HEK293T (cell line): ENCODE measurements around the gene PFN2.
"Not testable (repeated sequence)": the region's sequence is repeated elsewhere in the genome, so short reads cannot be mapped to it uniquely, and the experiment has no call there.

Source experiments
- CTCF ChIA-PET: fragments of 350-600 bp; formaldehyde crosslinking; extraction: SDS; loops from one replicate; lab custom pipeline; 2021; ENCODE audit warnings: antibody characterized with exemption, inconsistent platforms; lab: Yijun Ruan, JAX
- POLR2A ChIA-PET: fragments of 350-600 bp; formaldehyde crosslinking; extraction: SDS; loops from one replicate; lab custom pipeline; 2020; ENCODE audit warnings: antibody characterized with exemption, inconsistent platforms; lab: Yijun Ruan, JAX
- DNase-seq: peaks from one replicate; pipeline ENCODE4 v3.0.0; 2012; ENCODE audit warnings: mixed read lengths; ENCODE audit errors: extremely low spot score
- ARNT ChIP-seq: fragments of 450-650 bp; IDR thresholded peaks from 2 replicates; pipeline ENCODE4 v1.6.1; 2017; ENCODE audit warnings: mild to moderate bottlenecking
- BHLHE40 ChIP-seq: fragments of 450-650 bp; IDR thresholded peaks from 2 replicates; pipeline ENCODE4 v1.6.1; 2016; ENCODE audit warnings: mild to moderate bottlenecking, moderate library complexity, borderline replicate concordance
- CTBP1 ChIP-seq: fragments of 450-650 bp; IDR thresholded peaks from 2 replicates; pipeline ENCODE4 v1.6.1; 2016; ENCODE audit warnings: borderline replicate concordance
- ELF4 ChIP-seq: fragments of 450-650 bp; IDR thresholded peaks from 2 replicates; pipeline ENCODE4 v1.6.1; 2017; ENCODE audit warnings: antibody characterized with exemption
- FOXA1 ChIP-seq: fragments of 450-650 bp; IDR thresholded peaks from 2 replicates; pipeline ENCODE4 v1.6.1; 2016; ENCODE audit warnings: mild to moderate bottlenecking
- FOXK2 ChIP-seq: fragments of 450-650 bp; IDR thresholded peaks from 2 replicates; pipeline ENCODE4 v1.6.1; 2016; ENCODE audit warnings: mild to moderate bottlenecking
- FOXM1 ChIP-seq: fragments of 450-650 bp; IDR thresholded peaks from 2 replicates; pipeline ENCODE4 v1.6.1; 2017; ENCODE audit warnings: mild to moderate bottlenecking, borderline replicate concordance
- HDGF ChIP-seq: fragments of 450-650 bp; IDR thresholded peaks from 2 replicates; pipeline ENCODE4 v1.6.1; 2017; ENCODE audit warnings: antibody characterized with exemption, borderline replicate concordance
- L3MBTL2 ChIP-seq: fragments of 450-650 bp; conservative IDR thresholded peaks from 2 replicates; pipeline ENCODE4 v1.6.1; 2016; ENCODE audit warnings: mild to moderate bottlenecking
- LEF1 ChIP-seq: fragments of 450-650 bp; IDR thresholded peaks from 2 replicates; pipeline ENCODE4 v1.6.1; 2017; ENCODE audit warnings: mild to moderate bottlenecking, borderline replicate concordance
- NFRKB ChIP-seq: fragments of 450-650 bp; IDR thresholded peaks from 2 replicates; pipeline ENCODE4 v1.6.1; 2016; ENCODE audit warnings: mild to moderate bottlenecking, moderate library complexity
- SP1 ChIP-seq: fragments of 450-650 bp; IDR thresholded peaks from 2 replicates; pipeline ENCODE4 v1.6.1; 2017
- SUZ12 ChIP-seq: fragments of 450-650 bp; IDR thresholded peaks from 2 replicates; pipeline ENCODE4 v1.6.1; 2016; ENCODE audit warnings: mild to moderate bottlenecking
- TARDBP ChIP-seq: fragments of 450-650 bp; IDR thresholded peaks from 2 replicates; pipeline ENCODE4 v1.6.1; 2016
- ZNF384 ChIP-seq: fragments of 450-650 bp; IDR thresholded peaks from 2 replicates; pipeline ENCODE4 v1.6.1; 2016
- TF ChIP-seq, protein P1 (sequence below): fragments of 450-650 bp; IDR thresholded peaks from 2 replicates; pipeline ENCODE4 v1.6.1; 2016

PFN2 gene

DNA sequence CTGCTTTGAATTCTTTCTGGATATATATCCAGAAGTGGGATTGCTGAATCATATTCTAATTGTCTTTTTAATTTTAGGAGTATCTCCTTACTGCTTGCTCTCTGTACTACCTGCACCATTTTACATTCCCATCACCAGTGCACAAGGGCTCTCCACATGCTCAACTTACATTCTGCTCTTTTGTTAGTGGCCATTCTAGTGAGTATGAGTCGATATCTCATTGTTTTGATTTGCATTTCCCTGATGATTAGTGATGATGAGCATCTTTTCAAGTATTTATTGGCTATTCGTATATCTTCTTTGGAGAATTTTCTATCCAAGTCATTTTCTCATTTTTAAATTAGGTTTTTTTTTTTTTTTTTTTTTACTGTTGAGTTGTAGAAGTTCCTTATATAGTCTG, 29.5 kb downstream of the PFN2 start:
- TF ChIP-seq L3MBTL2 = no peak
- TF ChIP-seq ELF4 = no peak
- TF ChIP-seq, protein P1, sequence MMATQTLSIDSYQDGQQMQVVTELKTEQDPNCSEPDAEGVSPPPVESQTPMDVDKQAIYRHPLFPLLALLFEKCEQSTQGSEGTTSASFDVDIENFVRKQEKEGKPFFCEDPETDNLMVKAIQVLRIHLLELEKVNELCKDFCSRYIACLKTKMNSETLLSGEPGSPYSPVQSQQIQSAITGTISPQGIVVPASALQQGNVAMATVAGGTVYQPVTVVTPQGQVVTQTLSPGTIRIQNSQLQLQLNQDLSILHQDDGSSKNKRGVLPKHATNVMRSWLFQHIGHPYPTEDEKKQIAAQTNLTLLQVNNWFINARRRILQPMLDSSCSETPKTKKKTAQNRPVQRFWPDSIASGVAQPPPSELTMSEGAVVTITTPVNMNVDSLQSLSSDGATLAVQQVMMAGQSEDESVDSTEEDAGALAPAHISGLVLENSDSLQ = no peak
- TF ChIP-seq SP1 = no peak
- no peak for TF ChIP-seq NFRKB
- no peak for TF ChIP-seq TARDBP
- no peak for TF ChIP-seq SUZ12
- TF ChIP-seq LEF1 = no peak
- no peak for TF ChIP-seq BHLHE40
- no peak for TF ChIP-seq ZNF384
- TF ChIP-seq ARNT = no peak
- TF ChIP-seq HDGF = no peak
- no peak for TF ChIP-seq FOXM1
- no peak for TF ChIP-seq CTBP1
- TF ChIP-seq FOXK2 = no peak
- TF ChIP-seq FOXA1 = no peak
- DNase-seq = no peak
- CTCF ChIA-PET = no interaction called here
- POLR2A ChIA-PET = no interaction called here

DNA sequence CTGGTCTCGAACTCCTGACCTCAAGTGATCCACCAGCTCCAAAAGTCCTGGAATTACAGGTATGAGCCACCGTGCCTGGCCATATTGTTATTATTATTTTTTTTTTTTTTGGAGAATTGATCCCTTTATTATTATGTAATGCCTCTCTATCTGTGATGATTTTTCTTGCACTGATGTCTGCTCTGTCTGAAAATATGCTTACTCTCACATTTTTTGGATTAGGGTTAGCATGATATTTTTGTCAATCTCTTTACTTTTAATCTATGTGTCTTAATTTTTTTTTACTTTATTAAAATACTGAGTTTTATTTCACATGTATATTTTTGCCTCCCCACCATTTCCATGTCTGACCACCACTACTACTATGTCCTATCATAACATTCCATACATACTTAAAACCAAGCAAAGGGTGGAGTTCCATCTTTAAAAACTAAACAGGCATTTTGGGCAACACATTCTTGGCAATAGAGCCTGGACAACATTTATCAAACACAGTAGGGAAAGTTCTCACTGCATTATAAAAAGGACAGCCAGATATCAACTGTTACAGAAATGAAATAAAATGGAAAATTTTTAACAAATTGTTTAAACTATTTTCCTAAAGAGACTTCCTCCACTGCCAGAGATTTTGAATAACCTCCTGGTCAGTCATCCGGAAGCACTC, 32.2 kb downstream of the PFN2 start:
- CTCF ChIA-PET = interaction anchor here (1.5 kb wide), 1 partner anchor 246 kb away, joined by 6 read pairs; no protein-coding TSS in a partner anchor
- POLR2A ChIA-PET, DNase-seq: not testable (repeated sequence)

DNA sequence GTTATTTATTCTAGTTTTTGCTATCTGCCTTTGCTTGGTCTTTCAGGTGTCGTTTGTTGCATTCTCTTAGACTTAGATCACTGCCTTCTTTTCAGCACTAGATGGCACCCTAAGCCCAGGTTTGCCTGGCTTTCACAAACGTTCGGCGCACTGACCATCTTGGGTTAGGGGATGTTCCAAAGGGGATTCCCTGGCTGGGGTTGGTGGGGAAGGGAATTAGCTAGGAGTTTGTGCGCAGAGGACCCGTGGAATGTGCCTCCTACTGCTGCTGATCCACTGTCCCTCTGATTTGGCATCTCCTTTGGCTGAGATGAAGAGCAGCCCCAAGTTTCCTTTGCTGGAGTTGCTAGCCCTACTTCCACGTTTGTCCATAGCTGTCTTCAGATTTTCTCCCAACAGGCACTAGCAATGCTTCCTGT, 33.9 kb downstream of the PFN2 start:
- POLR2A ChIA-PET = no interaction called here
- CTCF ChIA-PET = interaction anchor here (0.9 to 1.8 kb wide), 7 partner anchors 9 to 283 kb away, joined by 3 to 9 read pairs (median 6); no protein-coding TSS in a partner anchor
- TF ChIP-seq FOXK2 (no peak), FOXA1 (no peak), ZNF384 (no peak), ELF4 (no peak), TARDBP (no peak), ARNT (no peak), HDGF (no peak), NFRKB (no peak), BHLHE40 (no peak), FOXM1 (no peak), CTBP1 (no peak), L3MBTL2 (no peak), LEF1 (no peak), SUZ12 (no peak), SP1 (no peak)
- TF ChIP-seq, protein P1 = no peak
- DNase-seq = peak; percentile 61

DNA sequence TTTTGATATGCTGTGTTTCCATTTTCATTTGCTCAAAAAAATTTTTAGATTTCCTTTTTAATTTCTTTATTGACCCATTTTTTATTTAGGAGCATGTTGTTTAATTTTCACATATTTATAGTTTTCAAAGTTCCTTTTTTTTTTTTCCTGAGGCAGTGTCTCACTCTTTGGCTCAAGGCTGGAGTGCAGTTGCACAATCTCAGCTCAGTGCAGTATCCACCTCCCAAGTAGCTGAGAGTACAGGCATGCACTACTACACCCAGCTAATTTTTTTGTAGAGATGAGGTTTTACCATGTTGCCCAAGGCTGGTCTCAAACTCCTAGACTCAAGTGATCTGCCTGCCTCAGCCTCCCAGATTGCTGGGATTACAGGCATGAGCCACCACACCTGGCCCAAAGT, 36.2 kb downstream of the PFN2 start:
- CTCF ChIA-PET = no interaction called here
- DNase-seq = no peak

DNA sequence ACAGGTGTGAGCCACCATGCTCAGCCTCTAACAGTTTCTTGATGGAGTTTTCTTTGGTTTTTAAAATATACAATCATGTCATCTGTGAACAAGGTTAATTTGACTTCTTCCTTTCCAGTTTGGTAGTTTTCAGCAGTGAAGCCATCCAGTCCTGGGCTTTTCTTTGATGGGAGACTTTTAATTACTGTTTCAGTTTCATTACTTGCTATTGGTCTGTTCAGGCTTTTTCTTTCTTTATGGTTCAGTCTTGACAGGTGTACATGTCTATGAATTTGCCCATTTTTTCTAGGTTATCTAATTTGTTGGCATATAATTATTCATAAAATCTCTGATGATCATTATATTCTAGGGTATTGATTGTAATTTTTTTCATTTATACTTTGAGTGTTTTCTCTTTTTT, 36.8 kb downstream of the PFN2 start:
- ChIA-PET POLR2A (no interaction called here), CTCF (interaction anchor here (0.7 kb wide), 1 partner anchor 482 kb away, joined by 3 read pairs; no protein-coding TSS in a partner anchor)
- no peak for DNase-seq
- TF ChIP-seq BHLHE40 (no peak), ARNT (no peak), TARDBP (no peak), LEF1 (no peak), HDGF (no peak), L3MBTL2 (no peak), SP1 (no peak), FOXM1 (no peak), CTBP1 (no peak), ZNF384 (no peak), FOXK2 (no peak), NFRKB (no peak)
- TF ChIP-seq, protein P1 = no peak

More for the DNA sequence above, 36.2 kb downstream of the PFN2 start:
- POLR2A ChIA-PET = no interaction called here
- TF ChIP-seq ELF4 (no peak), L3MBTL2 (no peak), FOXK2 (no peak)

DNA sequence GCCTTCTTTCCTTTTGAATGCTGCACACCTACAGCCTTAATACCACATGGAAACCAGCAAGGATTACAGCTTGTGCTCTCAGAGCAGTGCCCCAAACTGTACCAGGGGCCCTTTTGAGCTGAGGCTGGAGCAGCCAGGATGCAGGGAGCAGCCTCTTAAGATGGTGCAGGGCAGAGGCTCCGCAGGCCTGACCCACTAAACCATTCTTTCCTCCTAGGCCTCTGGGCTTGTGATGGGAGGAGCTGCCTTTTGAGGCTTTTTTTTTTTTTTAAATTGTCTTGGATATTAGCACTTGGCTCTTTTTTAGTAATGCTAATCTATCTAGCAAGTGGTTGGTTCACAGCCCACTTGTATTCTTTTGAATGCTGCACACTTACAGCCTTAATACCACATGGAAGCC, 37.7 kb downstream of the PFN2 start:
- DNase-seq = no peak
- TF ChIP-seq LEF1 (no peak), HDGF (no peak)
- CTCF ChIA-PET = no interaction called here
- POLR2A ChIA-PET = no interaction called here

DNA sequence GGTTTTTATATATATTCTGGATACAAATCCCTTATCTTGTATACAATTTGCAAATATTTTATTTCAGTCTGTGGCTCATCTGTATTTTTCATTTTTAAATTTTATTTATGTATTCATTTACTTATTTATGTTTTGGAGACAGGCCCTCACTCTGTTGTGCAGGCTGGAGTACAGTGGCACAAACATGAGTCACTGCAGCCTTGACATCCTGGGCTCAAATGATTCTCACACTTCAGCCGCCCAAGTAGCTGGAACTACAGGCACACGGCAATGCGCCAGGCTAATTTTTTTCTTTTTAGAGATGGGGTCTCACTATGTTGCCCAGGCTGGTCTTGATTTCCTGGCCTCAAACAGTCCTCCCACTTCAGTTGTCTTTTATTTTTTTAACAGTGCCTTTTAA, 50.6 kb downstream of the PFN2 start:
- CTCF ChIA-PET = no interaction called here
- POLR2A ChIA-PET = no interaction called here

More for the DNA sequence above, 50.6 kb downstream of the PFN2 start:
- TF ChIP-seq, protein P1 = no peak
- TF ChIP-seq FOXM1 (no peak), ARNT (no peak), FOXA1 (no peak), ZNF384 (no peak), HDGF (no peak), LEF1 (no peak), SUZ12 (no peak), ELF4 (no peak)
- DNase-seq = no peak
